Posterior vena cava (tissue), 2 donors: ENCODE measurements around the gene GTPBP8. TPM values are rescaled to one million over a fixed set of nuclear protein-coding genes. Genes with fewer than 3 reads are reported as not detected.

ENCODE experiments used
- DNase-seq: peaks from one replicate; pipeline ENCODE4 v3.0.0-alpha.2; 2020; ENCODE audit warnings: low spot score
- intact Hi-C, 2 donors: fragments of 100-400 bp; cut with DNase I; formaldehyde crosslinking; loops; one replicate each; pipeline versions ENCODE4 v1.14.1 to v1.14.2; 2022 to 2023
- long read RNA-seq, 2 donors: library from polyadenylated mRNA; unstranded; transcript quantifications; one replicate each; pipeline ENCODE4 v2.0.0, GENCODE V29; 2020 to 2021
- total RNA-seq, 2 donors: library from RNA; stranded (reverse); fragmentation: NEBNext Ultra II Directional; extraction: Animal tissue kit (Norgen Biotek cat#: 25700); gene quantifications; one replicate each; pipeline ENCODE4 v1.2.1, GENCODE V29; 2021
- donor health status: DM: yes; HTN: yes; CAD: no.
- donor health status: DM: yes; HTN: yes; CAD: no.

GTPBP8 gene
- 10 to 100 TPM; 11.1 to 15.0 TPM for total RNA-seq
- long read RNA-seq, donor 1, partial matches to known transcripts = 2 of 8 reads
- long read RNA-seq, donor 1, other reads (novel, unspliced or antisense) = 3 of 8 reads
- long read RNA-seq, donor 2, transcript GTPBP8-203 (6 exons, 1,360 nt) = major isoform, 6 of 16 reads
- long read RNA-seq, donor 2, partial matches to known transcripts = 2 of 16 reads
- long read RNA-seq, donor 2, other reads (novel, unspliced or antisense) = 1 of 16 reads

DNA sequence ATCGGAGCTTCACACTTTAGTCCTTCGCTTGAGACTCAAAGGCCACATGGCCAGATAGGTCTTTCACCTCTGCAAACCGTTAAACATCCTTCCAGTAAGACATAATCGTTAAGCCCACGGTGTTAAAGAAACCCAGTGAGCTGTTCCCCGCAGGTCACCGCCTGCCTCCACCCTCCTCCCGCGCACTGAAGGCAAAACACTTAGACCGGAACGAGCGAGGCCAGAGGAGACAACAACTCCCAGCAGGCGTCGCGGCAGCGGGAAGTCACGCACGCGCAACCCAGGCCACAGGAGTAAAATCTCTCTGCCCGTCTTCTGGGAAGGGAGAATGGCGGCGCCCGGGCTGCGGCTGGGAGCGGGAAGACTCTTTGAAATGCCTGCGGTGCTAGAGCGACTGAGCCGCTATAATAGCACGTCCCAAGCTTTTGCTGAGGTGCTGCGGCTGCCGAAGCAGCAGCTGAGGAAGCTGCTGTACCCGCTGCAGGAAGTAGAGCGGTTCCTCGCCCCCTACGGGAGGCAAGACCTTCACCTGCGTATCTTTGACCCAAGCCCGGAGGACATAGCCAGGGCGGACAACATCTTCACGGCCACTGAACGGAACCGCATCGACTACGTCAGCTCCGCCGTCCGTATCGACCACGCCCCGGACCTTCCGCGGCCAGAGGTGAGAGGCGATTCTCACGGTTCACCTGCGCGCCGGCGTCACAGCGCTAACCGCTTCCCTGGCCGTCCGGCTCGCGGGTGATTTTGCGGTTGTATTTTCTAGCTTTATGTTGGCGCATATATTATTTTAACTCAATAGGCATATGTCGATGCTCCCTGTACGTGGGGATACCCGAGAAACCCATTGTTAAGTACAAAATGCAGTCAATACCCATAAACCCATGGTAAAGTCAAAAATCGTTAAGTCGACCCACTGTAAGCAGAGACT, at the start of gene GTPBP8:
GTPBP8 (plus strand) TSS at position 313 of the 931 bp plus-strand sequence; CDS start at position 329, 16 bp downstream.
- DNase-seq = peak; percentile 97
- intact Hi-C loops = no loop called here

DNA sequence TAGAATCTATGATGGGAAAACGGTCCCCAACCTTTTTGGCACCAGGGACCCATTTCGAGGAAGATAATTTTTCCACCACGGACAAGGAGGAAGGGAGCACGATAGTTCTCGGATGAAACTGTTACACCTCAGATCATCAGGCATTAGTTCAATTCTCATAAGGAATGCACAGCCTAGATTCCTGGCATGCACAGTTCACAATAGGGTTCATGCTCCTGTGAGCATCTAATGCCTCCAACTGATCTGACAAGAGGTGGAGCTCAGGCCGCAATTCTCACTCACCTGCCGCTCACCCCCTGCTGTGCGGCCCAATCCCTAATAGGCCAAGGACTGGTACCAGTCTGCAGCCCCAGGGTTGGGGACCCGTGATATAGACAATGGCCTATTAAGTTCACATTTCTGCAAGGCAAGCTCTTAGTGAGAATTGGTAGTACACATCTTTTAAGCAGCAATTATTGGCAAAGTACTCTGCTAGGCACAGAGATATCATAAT, 42.4 kb upstream of the GTPBP8 start:
- DNase-seq = no peak
- intact Hi-C loops = loop anchor here in 1 of 2 donors (1.0 kb wide), 1 partner anchor 9 kb away; no protein-coding TSS in a partner anchor

DNA sequence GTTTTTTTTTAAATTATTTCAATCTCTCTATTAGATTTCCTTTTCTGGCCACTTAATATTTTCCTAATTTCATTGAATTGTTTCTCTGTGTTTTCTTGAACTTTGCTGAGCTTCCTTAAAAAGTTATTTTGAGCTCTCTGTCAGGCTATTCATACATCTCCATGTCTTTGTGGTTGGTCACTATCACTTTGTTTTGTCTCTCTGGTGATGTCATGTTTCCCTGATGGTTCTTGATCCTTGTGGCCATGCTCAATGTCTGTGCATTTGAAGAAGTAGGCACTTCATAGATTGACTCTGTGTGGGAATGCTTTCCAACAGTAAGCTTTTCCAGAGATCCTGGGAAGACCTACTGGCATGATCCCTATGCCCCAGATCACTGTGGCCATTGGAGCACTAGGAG, 34.4 kb upstream of the GTPBP8 start:
- DNase-seq = no peak
- intact Hi-C loops = no loop called here

DNA sequence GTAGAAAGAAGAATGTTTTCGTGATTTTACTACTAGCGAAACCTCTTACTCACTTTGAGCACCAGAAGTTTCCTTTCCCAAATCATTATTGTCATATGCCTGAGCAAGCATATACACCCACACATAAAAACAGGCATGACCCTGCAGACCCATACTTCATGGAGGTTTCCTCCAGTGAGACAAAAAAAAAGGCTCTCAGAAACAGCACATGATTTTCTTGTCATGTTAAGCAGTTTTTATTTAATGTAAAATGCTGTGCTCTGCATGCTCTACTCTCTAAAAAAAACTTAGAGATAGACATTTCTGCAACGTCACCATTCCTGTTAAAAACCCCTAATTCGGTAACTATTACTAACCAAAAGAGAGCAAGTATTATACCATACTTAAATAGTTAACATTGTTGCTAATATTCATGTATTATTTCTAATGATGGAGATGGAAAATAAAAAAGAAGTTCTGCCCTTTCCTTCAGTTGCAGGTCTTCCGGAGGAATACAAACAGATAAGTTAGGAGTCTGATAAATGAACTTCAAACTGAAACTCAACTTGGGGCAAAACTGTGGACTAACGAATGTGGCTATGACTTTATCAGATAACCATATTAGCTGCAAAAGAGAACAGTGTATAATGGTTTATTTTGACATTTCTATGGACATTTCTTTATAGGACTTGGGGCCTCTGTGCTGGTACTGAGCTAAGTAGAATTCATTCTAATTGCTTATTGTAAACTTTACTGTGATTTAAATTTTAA, 31.8 kb upstream of the GTPBP8 start:
- intact Hi-C loops = no loop called here
- DNase-seq = no peak

DNA sequence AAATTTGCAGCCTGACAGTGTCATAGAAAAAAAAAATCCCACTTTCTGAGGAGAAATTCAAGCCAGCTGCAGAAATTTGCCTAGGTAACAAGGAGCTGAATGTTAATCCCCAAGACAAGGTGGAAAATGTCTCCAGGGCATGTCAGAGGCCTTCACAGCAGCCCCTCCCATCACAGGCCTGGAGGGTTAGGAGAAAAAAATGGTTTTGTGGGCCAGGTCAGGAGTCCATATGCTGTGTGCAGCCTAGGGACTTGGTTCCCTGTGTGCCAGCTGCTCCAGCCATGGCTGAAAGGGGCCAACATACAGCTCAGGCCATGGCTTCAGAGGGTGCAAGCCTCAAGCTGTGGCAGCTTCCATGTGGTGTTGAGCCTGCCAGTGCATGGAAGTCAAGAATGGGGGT, 27.1 kb upstream of the GTPBP8 start:
- intact Hi-C loops = no loop called here
- DNase-seq = no peak

DNA sequence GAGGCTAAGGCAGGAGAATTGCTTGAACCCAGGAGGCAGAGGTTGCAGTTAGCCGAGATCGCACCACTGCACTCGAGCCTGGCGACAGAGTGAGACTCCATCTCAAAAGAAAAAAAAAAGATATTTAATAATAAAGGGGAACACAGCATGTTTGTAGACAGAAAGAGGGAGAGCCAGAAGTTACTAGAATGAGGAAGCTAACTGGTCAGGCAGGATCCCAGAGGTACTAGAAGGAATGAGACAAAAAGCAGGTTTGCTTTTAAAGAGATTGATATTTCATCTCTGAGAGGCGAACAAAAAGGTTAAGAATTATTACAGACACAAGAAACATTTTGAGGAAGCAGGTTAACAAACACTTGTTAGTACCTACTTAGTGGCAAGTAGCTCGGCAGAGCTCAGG, 25.1 kb upstream of the GTPBP8 start:
- no peak for DNase-seq
- intact Hi-C loops = no loop called here

DNA sequence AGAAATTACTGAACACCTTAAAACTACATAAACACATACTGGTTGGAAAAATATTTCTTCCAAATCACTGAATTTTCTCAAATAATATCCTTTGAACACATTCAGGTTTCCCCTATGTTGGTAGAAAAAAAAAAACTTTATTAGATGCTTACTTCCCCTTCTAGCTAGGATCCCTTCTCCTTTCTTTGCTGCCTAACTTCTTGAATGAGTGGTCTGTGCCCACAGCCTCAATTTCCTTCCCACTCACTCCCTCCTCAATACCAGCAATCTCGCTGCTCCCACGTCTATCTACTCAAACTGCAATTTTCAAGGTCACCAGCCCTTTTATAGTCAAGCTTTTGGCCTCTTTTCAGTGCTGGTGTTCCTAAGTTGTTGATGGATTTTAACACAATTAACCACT, 24.2 kb upstream of the GTPBP8 start:
- intact Hi-C loops = no loop called here
- DNase-seq = no peak

DNA sequence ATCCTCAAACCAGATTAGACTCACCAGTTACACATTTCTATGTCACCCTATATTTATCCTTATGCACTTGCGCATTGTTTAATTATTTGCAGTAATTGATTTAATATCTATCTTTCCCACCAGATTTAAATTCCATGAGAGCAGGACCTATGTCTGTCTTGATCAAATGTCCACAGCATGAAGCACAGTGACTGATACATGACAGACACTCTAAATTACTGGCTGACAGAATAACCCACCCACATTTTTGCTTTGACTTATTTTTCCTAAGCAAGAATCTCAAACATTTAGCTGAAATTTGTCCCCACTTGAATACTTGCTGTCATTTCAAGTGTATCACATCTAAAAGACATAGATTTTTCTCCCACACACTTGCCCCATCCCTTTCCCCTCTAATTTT, 23.4 kb upstream of the GTPBP8 start:
- intact Hi-C loops = no loop called here
- no peak for DNase-seq

DNA sequence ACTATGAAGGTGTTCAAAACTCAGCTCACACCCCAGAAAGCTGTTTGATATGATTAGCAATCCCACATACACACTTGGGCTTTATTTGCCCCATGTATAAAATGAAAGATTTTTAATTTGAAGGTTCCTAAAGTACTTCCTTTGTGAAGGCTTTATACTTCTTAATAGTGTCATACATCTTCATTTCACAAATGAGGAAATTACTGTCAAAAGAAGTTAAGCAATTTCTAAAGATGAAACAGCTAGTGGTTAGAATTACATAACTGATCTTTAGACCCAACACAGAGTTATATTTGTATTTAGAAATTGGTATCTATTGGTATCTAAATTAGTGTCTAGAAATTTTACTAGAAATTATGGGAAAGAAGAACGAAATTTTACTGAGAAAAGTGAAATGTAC, 23.0 kb upstream of the GTPBP8 start:
- no peak for DNase-seq
- intact Hi-C loops = no loop called here

DNA sequence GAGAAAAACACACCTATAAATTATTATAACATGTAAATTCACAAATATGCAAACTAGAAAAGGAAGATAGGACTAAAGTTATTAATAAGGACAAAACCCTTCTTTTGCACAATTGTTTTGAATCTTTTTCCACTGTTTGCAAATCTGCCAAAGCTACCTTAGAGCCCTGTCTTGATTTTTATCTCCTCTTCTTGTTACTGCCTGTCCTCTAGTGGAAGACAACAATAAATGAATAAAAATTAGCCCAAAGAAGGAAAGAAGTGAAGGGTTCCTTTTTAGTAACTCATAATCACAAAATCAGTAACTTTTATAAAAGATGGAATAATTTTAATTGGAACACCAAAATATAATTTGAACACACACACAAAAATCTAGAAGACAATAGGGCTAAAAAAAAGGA, 18.6 kb upstream of the GTPBP8 start:
- intact Hi-C loops = no loop called here
- DNase-seq = no peak

DNA sequence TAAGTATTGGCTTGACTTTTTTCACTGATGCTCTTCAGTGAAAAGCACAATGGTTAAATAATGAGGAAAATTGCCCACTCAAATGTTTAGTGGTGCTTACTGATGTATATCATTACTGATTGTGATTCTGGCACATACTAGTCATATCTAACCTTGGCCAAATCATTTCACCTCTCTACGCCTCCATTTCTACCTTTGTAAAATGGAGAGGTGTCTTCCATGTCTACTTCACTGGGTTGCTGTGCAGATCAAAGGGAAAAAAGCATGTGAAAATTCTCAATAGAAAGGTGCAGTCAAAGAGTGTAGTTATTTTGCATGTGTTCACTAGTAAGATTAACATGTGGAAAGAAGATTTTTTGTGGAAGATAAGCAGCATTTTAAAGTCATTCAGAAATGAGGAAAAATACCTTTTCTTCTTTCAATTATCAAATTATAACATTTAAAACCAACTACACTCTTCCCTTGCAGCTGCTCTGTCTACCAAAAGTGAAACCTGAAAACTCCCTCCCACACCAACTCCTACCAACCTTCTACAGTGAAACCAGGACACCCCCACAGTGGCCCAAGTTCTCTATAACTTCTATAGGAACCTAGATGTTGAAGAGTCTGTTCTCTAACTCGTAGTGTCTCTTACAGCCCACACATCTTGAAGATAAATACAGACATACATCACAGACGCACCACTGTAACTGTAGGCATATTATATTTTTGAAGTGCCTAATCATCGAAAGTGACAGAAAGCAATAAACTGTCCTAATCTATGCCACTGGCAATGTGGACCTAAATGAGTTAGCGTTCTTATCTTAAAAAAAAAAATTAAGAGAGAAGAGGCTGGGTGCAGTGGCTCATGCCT, 17.2 kb upstream of the GTPBP8 start:
- intact Hi-C loops = no loop called here
- DNase-seq = no peak

DNA sequence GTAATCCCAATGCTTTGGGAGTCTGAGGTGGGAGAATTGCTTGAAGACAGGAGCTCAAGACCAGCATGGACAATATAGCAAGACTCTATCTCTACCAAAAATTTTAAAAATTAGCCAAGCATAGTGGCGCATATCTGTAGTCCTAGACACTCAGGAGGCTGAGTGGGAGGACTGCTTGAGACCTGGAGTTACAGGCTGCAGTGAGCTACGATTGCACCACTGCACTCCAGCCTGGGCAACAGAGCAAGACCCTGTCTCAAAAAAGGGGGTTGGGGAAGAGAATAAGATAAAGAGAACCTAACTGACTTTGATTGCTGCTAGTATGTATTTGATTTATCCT, 16.6 kb upstream of the GTPBP8 start:
- intact Hi-C loops = no loop called here
- DNase-seq = no peak

DNA sequence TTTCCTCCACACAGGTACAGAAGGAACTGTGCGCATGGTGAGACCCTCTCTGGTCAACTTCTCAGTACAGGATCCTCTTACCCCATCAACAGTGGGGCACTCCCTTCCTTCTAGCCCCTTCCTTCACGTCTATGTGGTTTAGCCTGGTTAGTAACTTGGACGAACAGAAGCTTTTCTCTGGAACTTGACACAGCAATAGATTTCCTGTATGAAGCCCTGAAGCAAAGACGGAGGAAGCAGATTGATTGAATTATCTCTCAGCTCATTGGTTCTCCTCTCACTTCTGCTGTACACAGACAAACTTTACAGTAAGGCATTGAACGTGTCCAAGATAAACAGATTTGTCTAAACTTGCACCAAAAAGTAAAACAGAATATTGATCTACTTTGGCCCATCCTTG, 15.9 kb upstream of the GTPBP8 start, which contains the start of gene CD200R1:
CD200R1 (minus strand) TSS at position 210 of the 400 bp plus-strand sequence. CDS start 246 bp downstream, outside the sequence.
- DNase-seq = no peak
- intact Hi-C loops = loop anchor here in 1 of 2 donors (5.0 kb wide), 1 partner anchor 333 kb away; the partner anchor contains the start of gene CCDC80

DNA sequence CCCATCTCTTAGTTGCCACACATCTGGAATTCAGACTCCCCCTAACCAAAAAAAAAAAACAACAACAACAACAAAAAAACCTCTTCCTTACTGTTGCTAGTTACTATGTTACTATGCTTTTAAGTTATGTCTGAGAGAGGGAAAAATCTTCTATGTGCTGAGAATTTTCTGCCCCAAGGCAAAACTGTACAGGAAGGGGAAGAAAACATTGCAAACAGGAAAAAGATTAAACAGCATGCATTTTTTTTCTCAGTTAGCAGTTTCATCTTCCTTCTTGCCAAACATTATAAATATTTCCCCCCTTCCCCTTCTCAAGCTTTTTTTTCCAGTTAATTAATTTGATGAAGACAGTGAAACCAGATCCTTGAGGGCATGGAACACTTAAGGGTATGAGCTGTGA, 14.8 kb upstream of the GTPBP8 start:
- intact Hi-C loops = loop anchor here in 1 of 2 donors (5.0 kb wide), 1 partner anchor 334 kb away; the partner anchor contains the start of gene CCDC80
- no peak for DNase-seq

DNA sequence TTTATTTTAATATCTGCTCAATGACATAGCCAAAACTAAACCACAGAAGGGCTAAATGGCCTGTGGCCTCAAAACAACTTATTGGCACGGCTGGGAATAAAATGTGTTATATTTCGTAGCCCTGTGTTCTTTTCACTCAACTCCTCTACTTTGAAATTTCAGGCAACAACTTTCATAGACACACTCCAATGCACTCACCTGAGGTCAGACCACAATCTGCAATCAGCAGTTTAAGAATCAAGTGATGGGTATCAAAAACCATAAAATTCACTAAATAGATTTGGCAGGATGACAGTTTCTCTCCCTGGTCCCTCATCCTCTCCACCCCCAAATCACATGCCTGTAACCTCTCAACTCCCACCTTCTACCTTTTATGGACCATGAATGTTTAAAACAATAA, 13.8 kb upstream of the GTPBP8 start:
- DNase-seq = no peak
- intact Hi-C loops = loop anchor here in 1 of 2 donors (5.0 kb wide), 1 partner anchor 335 kb away; the partner anchor contains the start of gene CCDC80

DNA sequence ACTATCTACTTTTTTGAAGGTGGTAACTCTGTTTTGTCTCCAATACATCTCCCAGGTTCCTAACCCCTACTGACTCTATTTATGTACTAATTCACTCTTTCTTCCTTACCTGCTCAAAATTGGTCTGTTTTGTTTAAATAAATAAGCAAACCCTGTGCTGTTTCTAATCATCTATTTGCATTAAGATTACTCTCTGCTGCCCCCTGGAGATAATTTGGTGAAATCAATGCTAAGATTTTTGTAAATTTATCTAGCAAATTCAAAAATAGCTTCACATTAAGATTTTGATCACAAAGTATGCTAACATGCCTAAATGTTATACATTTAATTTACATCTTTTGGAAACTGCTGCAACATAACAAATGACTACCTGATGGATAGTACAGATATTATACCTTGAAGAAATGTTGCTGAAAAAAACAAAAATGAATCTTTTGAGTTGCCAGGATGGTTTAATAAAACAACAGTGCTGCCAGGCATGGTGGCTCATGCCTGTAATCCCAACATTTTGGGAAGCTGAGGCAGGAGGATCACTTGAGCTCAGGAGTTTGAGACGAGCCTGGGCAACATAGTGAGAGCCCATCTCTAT, 11.4 kb upstream of the GTPBP8 start:
- intact Hi-C loops = loop anchor here in 1 of 2 donors (5.0 kb wide), 1 partner anchor 337 kb away; the partner anchor contains the start of gene CCDC80
- no peak for DNase-seq

DNA sequence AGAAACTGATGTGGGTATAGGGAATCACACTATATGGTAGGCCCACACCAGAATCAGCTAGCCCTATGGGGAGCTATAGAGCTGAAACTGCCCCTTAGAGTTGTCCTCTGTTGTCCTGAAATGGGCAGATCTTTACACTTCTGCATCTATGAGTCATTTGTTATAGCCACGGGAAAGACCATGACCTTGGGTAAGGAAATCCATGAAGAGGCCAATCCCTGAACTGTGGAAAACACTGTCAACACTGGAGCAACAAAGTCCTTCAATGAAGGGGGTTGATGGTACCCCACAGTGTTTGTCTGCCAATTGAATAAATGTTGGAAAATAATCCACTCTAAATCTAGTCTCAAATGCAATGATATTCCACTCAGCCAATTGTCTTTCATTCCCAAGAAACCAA, 10.7 kb upstream of the GTPBP8 start:
- DNase-seq = no peak
- intact Hi-C loops = loop anchor here (10.0 kb wide), 2 partner anchors 345 to 395 kb away; no protein-coding TSS in a partner anchor

DNA sequence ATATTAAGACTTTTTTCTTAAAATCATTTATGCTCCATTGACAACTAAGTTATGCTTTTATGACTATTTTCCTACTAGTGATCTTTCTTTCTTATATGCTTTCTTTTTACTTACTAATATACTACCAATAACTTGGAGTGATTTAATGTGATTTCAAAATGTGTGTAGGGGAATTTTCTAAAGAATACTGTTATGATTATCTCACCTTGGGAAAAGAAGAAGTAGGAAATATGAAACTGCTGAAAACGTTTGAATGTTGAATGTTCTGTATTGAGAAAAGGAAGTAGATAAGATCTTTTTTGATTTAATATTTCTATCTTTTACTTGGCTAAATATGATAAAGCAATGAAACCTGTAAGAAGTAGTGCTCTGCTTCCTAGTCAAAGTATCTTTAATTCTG, 8.1 kb upstream of the GTPBP8 start:
- no peak for DNase-seq
- intact Hi-C loops = loop anchor here (10.0 kb wide), 2 partner anchors 348 to 398 kb away; no protein-coding TSS in a partner anchor
